ENCODE data around the gene GPNMB.
"Not testable (repeated sequence)": the region's sequence is repeated elsewhere in the genome, so short reads cannot be mapped to it uniquely, and the experiment has no call there.

GPNMB gene

DNA sequence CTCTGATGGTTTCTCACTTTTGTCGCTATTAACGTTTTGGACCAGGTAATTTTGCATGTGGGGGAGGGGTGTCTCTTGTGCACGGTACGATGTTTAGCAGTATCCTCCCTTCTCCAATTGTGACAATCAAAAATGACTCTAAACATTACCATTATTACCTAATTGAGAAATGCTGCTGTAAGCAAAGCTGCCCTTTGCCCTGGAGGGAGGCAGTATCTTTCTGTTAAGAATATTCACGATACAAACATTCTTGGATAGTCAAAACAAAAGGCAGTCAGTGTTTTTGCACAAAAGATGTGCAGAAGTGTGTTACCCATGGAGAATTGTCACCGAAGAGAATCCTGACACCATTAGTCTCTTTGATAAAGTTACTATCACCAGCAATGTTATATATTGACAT, 62.2 kb downstream of the GPNMB start:
- Histone ChIP-seq H3K36me3 (ENCODE audit: control insufficient read depth, insufficient read depth, low read length) (no peaks in the 10 kb centered on the region), H3K9ac (no peak overlapping the region), H3K4me3 (ENCODE audit: low read depth, low read length) (no peak overlapping the region), H3K9me3 (ENCODE audit: control insufficient read depth, low read length) (no peaks in the 10 kb centered on the region), H3K27ac (no peak overlapping the region), H3K79me2 (no peaks in the 10 kb centered on the region), H2AFZ (no peak overlapping the region), H3K27me3 (ENCODE audit: control insufficient read depth, insufficient read depth, low read length) (no peaks in the 10 kb centered on the region), H3K4me1 (no peaks in the 10 kb centered on the region), H3K4me2 (ENCODE audit: low read length) (no peak overlapping the region)
- no peak for TF ChIP-seq CTCF (IDR thresholded peaks at IDR 0.05)

GRCh38 chr7:23312141-23312540, 65.6 kb downstream of the GPNMB start:
- H3K27me3 ChIP-seq (ENCODE audit: control insufficient read depth, insufficient read depth, low read length); H3K9ac ChIP-seq; H3K4me3 ChIP-seq (ENCODE audit: low read depth, low read length); H3K4me1 ChIP-seq; H3K4me2 ChIP-seq (ENCODE audit: low read length); H3K27ac ChIP-seq; H3K9me3 ChIP-seq (ENCODE audit: control insufficient read depth, low read length); H3K36me3 ChIP-seq (ENCODE audit: control insufficient read depth, insufficient read depth, low read length); H2AFZ ChIP-seq; H3K79me2 ChIP-seq: not testable (repeated sequence)

- H3K4me3 ChIP-seq (ENCODE audit: low read depth, low read length): no peak overlapping the region
- H3K36me3 ChIP-seq (ENCODE audit: control insufficient read depth, insufficient read depth, low read length): no peaks in the 10 kb centered on the region
- no peak overlapping the region for H2AFZ ChIP-seq
- H3K4me1 ChIP-seq: no peaks in the 10 kb centered on the region
- no peak overlapping the region for H3K4me2 ChIP-seq (ENCODE audit: low read length)
- H3K9me3 ChIP-seq (ENCODE audit: control insufficient read depth, low read length): no peaks in the 10 kb centered on the region
- H3K9ac ChIP-seq: no peak overlapping the region
- H3K27ac ChIP-seq: no peak overlapping the region
- no peaks in the 10 kb centered on the region for H3K27me3 ChIP-seq (ENCODE audit: control insufficient read depth, insufficient read depth, low read length)
- no peaks in the 10 kb centered on the region for H3K79me2 ChIP-seq
- no peak for TF ChIP-seq CTCF (IDR thresholded peaks at IDR 0.05)
Observed at GRCh38 chr7:23315366-23315765, 68.8 kb downstream of the GPNMB start.

All from parathyroid adenoma (tissue), 2 donors.